ENCODE data around the gene ACR. TPM values are rescaled to one million over a fixed set of nuclear protein-coding genes. Genes with fewer than 3 reads are reported as not detected.

The ACR gene
- total RNA-seq, 1 donor from 2014 or later = not detected

DNA sequence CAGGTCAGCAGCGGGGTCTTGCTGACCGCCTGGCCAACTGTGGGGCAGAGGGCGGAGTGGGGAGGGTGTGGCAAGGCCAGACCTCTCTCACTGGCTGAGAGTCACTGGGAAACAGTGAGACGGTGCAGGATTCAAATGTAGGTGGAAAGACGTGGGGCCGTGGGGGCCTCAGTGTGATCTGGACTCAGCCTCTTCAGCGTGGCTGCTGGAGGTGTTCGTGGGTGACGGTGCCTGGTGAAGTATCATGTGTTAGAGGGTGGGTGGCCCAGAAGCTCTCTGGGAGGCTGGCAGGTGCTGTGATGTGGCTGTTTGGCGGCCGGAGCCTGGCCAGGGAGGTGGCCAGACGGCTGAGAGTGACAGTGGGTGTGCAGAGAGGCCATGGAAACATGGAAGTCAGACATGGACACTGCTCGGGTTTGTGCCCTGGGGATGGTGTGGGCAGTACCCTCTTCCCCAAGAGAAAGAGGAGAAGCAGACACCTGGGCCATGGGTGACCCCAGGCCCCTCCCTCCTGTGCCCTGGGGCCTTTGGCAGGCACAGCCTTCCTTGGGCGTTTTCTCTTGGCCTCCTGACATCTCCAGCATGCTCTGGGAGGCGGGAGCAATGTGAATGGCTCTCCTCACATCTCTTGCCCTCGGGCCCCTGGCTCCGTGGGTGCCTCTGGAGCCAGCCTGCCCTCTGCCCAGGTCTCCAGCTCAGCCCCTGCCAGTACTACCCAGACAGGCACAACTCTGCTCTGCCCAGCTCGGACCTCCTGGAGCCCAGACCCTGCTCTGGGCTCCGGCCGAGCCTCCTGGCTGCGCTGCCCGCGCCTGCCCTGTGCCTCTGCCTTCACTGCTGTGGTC is 10.1 kb upstream of the ACR start:
- Histone ChIP-seq H3K27ac (ENCODE audit: low read depth, low read length) (no peak overlapping the region), H3K4me3 (ENCODE audit: insufficient read depth, low read depth, low read length) (no peak overlapping the region), H3K79me2 (ENCODE audit: insufficient read depth, low read length) (no peaks in the 10 kb centered on the region), H3K27me3 (ENCODE audit: insufficient read depth, low read length) (no peaks in the 10 kb centered on the region), H2AFZ (ENCODE audit: low read depth, low read length) (no peak overlapping the region), H3K9me3 (ENCODE audit: insufficient read depth, low read depth, low read length) (no peaks in the 10 kb centered on the region), H3K4me1 (ENCODE audit: insufficient read depth, low read length) (no peaks in the 10 kb centered on the region), H3K9ac (ENCODE audit: low read length) (no peak overlapping the region), H4K20me1 (ENCODE audit: insufficient read depth, low read length) (peaks cover 21% of the 10 kb centered on the region), H3K4me2 (ENCODE audit: low read length) (no peak overlapping the region), H3K36me3 (ENCODE audit: insufficient read depth, low read length) (no peaks in the 10 kb centered on the region)
- Mint-ChIP-seq H3K4me1 (ENCODE audit: low read depth, unreplicated experiment) (peaks cover 9% of the 10 kb centered on the region), H3K36me3 (ENCODE audit: low read depth, unreplicated experiment) (peaks cover 41% of the 10 kb centered on the region), H3K27ac (ENCODE audit: unreplicated experiment) (peak overlapping the region; percentile 27), H3K4me3 (ENCODE audit: unreplicated experiment) (no peak overlapping the region), H3K27me3 (ENCODE audit: low read depth, unreplicated experiment) (peaks cover 30% of the 10 kb centered on the region), H3K9me3 (ENCODE audit: unreplicated experiment) (no peaks in the 10 kb centered on the region)
- TF ChIP-seq EZH2 (IDR thresholded peaks at IDR 0.05; ENCODE audit: insufficient read depth, low read length) = no peak
- TF ChIP-seq, protein P1, sequence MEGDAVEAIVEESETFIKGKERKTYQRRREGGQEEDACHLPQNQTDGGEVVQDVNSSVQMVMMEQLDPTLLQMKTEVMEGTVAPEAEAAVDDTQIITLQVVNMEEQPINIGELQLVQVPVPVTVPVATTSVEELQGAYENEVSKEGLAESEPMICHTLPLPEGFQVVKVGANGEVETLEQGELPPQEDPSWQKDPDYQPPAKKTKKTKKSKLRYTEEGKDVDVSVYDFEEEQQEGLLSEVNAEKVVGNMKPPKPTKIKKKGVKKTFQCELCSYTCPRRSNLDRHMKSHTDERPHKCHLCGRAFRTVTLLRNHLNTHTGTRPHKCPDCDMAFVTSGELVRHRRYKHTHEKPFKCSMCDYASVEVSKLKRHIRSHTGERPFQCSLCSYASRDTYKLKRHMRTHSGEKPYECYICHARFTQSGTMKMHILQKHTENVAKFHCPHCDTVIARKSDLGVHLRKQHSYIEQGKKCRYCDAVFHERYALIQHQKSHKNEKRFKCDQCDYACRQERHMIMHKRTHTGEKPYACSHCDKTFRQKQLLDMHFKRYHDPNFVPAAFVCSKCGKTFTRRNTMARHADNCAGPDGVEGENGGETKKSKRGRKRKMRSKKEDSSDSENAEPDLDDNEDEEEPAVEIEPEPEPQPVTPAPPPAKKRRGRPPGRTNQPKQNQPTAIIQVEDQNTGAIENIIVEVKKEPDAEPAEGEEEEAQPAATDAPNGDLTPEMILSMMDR (IDR thresholded peaks at IDR 0.05; ENCODE audit: insufficient read depth, low read depth, low read length) = no peak
- no peak for FAIRE-seq
- no peak for DNase-seq (ENCODE audit: low read depth)

DNA sequence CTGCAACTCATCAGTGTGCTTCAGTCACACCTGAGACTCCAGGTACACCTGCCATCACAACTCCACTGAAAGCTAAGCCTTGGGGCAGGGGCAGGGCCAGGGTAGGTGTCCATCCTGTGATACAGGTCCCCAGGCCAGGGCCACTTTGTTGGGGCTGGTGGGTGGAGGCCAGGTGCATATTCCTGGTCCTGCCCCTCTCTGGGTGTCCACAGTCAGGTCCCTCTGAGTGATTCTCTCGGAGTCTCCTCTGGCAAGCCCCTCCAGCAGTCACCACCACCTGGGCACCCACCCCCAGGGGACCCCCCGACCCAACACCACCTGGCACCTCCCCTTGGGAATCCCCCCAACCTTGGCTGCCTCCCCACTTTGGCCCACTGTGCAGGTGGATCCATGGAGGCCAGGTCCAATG is 9.5 kb upstream of the ACR start:
- H3K4me2 ChIP-seq (ENCODE audit: low read length) = no peak overlapping the region
- peaks cover 5% of the 10 kb centered on the region for H3K27me3 ChIP-seq (ENCODE audit: insufficient read depth, low read length)
- TF ChIP-seq, protein P1 (IDR thresholded peaks at IDR 0.05; ENCODE audit: insufficient read depth, low read depth, low read length) = no peak
- TF ChIP-seq EZH2 (IDR thresholded peaks at IDR 0.05; ENCODE audit: insufficient read depth, low read length) = no peak
- FAIRE-seq (no peak), DNase-seq (ENCODE audit: low read depth) (no peak)
- peaks cover 25% of the 10 kb centered on the region for H4K20me1 ChIP-seq (ENCODE audit: insufficient read depth, low read length)
- no peak overlapping the region for H3K27ac Mint-ChIP-seq (ENCODE audit: unreplicated experiment)
- H3K36me3 Mint-ChIP-seq (ENCODE audit: low read depth, unreplicated experiment) = peaks cover 37% of the 10 kb centered on the region
- H3K27me3 Mint-ChIP-seq (ENCODE audit: low read depth, unreplicated experiment) = peaks cover 26% of the 10 kb centered on the region
- peaks cover 9% of the 10 kb centered on the region for H3K4me1 Mint-ChIP-seq (ENCODE audit: low read depth, unreplicated experiment)
- no peak overlapping the region for H2AFZ ChIP-seq (ENCODE audit: low read depth, low read length)
- H3K4me3 Mint-ChIP-seq (ENCODE audit: unreplicated experiment) = no peak overlapping the region
- H3K9ac ChIP-seq (ENCODE audit: low read length) = no peak overlapping the region
- H3K4me1 ChIP-seq (ENCODE audit: insufficient read depth, low read length) = no peaks in the 10 kb centered on the region
- H3K79me2 ChIP-seq (ENCODE audit: insufficient read depth, low read length) = no peaks in the 10 kb centered on the region
- H3K9me3 Mint-ChIP-seq (ENCODE audit: unreplicated experiment) = no peaks in the 10 kb centered on the region
- no peaks in the 10 kb centered on the region for H3K36me3 ChIP-seq (ENCODE audit: insufficient read depth, low read length)
- no peak overlapping the region for H3K27ac ChIP-seq (ENCODE audit: low read depth, low read length)
- no peak overlapping the region for H3K4me3 ChIP-seq (ENCODE audit: insufficient read depth, low read depth, low read length)
- no peaks in the 10 kb centered on the region for H3K9me3 ChIP-seq (ENCODE audit: insufficient read depth, low read depth, low read length)
